ENCODE data around the gene HOXD12.
A peak's percentile ranks its signal among the peaks of the same experiment; 100 is the strongest.

The HOXD12 gene

GRCh38 chr2:176118601-176119339 lies 19.2 kb downstream of the HOXD12 start:
- H3K27me3 ChIP-seq: peaks cover 100% of the 10 kb centered on the region in 11 experiments
- H3K9ac ChIP-seq: no peak overlapping the region
- no peak overlapping the region for H3K4me2 ChIP-seq
- H3K36me3 ChIP-seq: no peaks in the 10 kb centered on the region; a peak in 1 of 22 replicates
- no peak overlapping the region for H3K27ac ChIP-seq
- H3K4me3 ChIP-seq: no peak overlapping the region
- peaks cover 50 to 78% (median 61%) of the 10 kb centered on the region in 11 experiments for H3K9me3 ChIP-seq (replicated peaks in 1 of 11)
- H4K20me1 ChIP-seq: peaks cover 0 to 82% (median 36%) of the 10 kb centered on the region in 11 experiments; a peak in 16 of 22 replicates
- no peak for TF ChIP-seq Cebpa-rat (IDR thresholded peaks at IDR 0.05)
- no peaks in the 10 kb centered on the region; a peak in 1 of 20 replicates for H3K4me1 ChIP-seq

- H3K27ac ChIP-seq: no peak overlapping the region
- peaks cover 0 to 10% (median 0%) of the 10 kb centered on the region in 10 experiments; a peak in 2 of 20 replicates for H3K4me1 ChIP-seq
- peaks cover 51 to 69% (median 58%) of the 10 kb centered on the region in 11 experiments for H3K9me3 ChIP-seq (replicated peaks in 1 of 11)
- no peak overlapping the region for H3K4me3 ChIP-seq
- no peak overlapping the region for H3K4me2 ChIP-seq
- H3K36me3 ChIP-seq: no peaks in the 10 kb centered on the region; a peak in 1 of 22 replicates
- peaks cover 100% of the 10 kb centered on the region in 11 experiments for H3K27me3 ChIP-seq
- no peak overlapping the region for H3K9ac ChIP-seq
- no peak for TF ChIP-seq Cebpa-rat (IDR thresholded peaks at IDR 0.05)
- H4K20me1 ChIP-seq: peaks cover 0 to 87% (median 41%) of the 10 kb centered on the region in 11 experiments; a peak in 16 of 22 replicates
These were observed 21.0 kb downstream of the HOXD12 start for GRCh38 chr2:176120364-176121189.

- Histone ChIP-seq H3K27me3 (peaks cover 100% of the 10 kb centered on the region in 11 experiments), H4K20me1 (peaks cover 0 to 86% (median 43%) of the 10 kb centered on the region in 11 experiments; a peak in 16 of 22 replicates), H3K36me3 (no peaks in the 10 kb centered on the region; a peak in 1 of 22 replicates), H3K4me1 (peaks cover 0 to 10% (median 0%) of the 10 kb centered on the region in 10 experiments; a peak in 2 of 20 replicates), H3K9ac (no peak overlapping the region), H3K4me2 (no peak overlapping the region), H3K27ac (no peak overlapping the region), H3K4me3 (peak overlapping the region in 1 of 10 experiments; percentile 18; a peak in 3 of 20 replicates), H3K9me3 (replicated peaks in 1 of 11) (peaks cover 42 to 60% (median 50%) of the 10 kb centered on the region in 11 experiments)
- no peak for TF ChIP-seq Cebpa-rat (IDR thresholded peaks at IDR 0.05)
These were observed 21.8 kb downstream of the HOXD12 start for GRCh38 chr2:176121190-176122051.

- peaks cover 36 to 53% (median 43%) of the 10 kb centered on the region in 11 experiments for H3K9me3 ChIP-seq (replicated peaks in 1 of 11)
- peaks cover 0 to 85% (median 43%) of the 10 kb centered on the region in 11 experiments; a peak in 15 of 22 replicates for H4K20me1 ChIP-seq
- peaks cover 100% of the 10 kb centered on the region in 11 experiments for H3K27me3 ChIP-seq
- peaks cover 0 to 10% (median 0%) of the 10 kb centered on the region in 10 experiments; a peak in 4 of 20 replicates for H3K4me1 ChIP-seq
- no peak overlapping the region for H3K9ac ChIP-seq
- no peak overlapping the region for H3K4me2 ChIP-seq
- TF ChIP-seq Cebpa-rat (IDR thresholded peaks at IDR 0.05): no peak
- H3K36me3 ChIP-seq: no peaks in the 10 kb centered on the region; a peak in 1 of 22 replicates
- H3K4me3 ChIP-seq: peak overlapping the region in 5 of 10 experiments; percentile 18 to 48 (median 20); a peak in 4 of 20 replicates
- no peak overlapping the region for H3K27ac ChIP-seq
These were observed 22.6 kb downstream of the HOXD12 start for GRCh38 chr2:176122052-176122682.

GRCh38 chr2:176122683-176123410 lies 23.3 kb downstream of the HOXD12 start, which contains the start of gene HOXD9:
HOXD9 (plus strand) TSS chr2:176122719; CDS start chr2:176122769, 50 bp downstream.
- peaks cover 100% of the 10 kb centered on the region in 11 experiments for H3K27me3 ChIP-seq
- H3K4me2 ChIP-seq: peak within 1 kb of the TSS in 2 of 11 experiments; percentile 24 to 25; a peak in 2 of 22 replicates
- no peak for TF ChIP-seq Cebpa-rat (IDR thresholded peaks at IDR 0.05)
- no peak within 1 kb of the TSS for H3K27ac ChIP-seq
- H3K36me3 ChIP-seq: no peaks in the 10 kb centered on the region; a peak in 1 of 22 replicates
- peak within 1 kb of the TSS in 7 of 10 experiments; percentile 18 to 48 (median 23); a peak in 6 of 20 replicates for H3K4me3 ChIP-seq
- H3K9me3 ChIP-seq (replicated peaks in 1 of 11): peaks cover 29 to 46% (median 36%) of the 10 kb centered on the region in 11 experiments
- H3K9ac ChIP-seq: no peak within 1 kb of the TSS
- H3K4me1 ChIP-seq: peaks cover 0 to 10% (median under 1%) of the 10 kb centered on the region in 10 experiments; a peak in 8 of 20 replicates
- peaks cover 0 to 84% (median 48%) of the 10 kb centered on the region in 11 experiments; a peak in 16 of 22 replicates for H4K20me1 ChIP-seq

- no peaks in the 10 kb centered on the region; a peak in 1 of 22 replicates for H3K36me3 ChIP-seq
- no peak overlapping the region for H3K27ac ChIP-seq
- no peak for TF ChIP-seq Cebpa-rat (IDR thresholded peaks at IDR 0.05)
- H3K9ac ChIP-seq: no peak overlapping the region
- peaks cover 100% of the 10 kb centered on the region in 11 experiments for H3K27me3 ChIP-seq
- H4K20me1 ChIP-seq: peaks cover 0 to 84% (median 55%) of the 10 kb centered on the region in 11 experiments; a peak in 16 of 22 replicates
- H3K4me1 ChIP-seq: peaks cover 5 to 16% (median 8%) of the 10 kb centered on the region in 10 experiments; a peak in 13 of 20 replicates
- H3K9me3 ChIP-seq (replicated peaks in 1 of 11): peaks cover 27 to 40% (median 31%) of the 10 kb centered on the region in 11 experiments
- H3K4me3 ChIP-seq: peak overlapping the region in 7 of 10 experiments; percentile 7 to 48 (median 23); a peak in 4 of 20 replicates
- H3K4me2 ChIP-seq: peak overlapping the region in 2 of 11 experiments; percentile 24 to 25; a peak in 2 of 22 replicates
These were observed 24.0 kb downstream of the HOXD12 start for GRCh38 chr2:176123411-176124109.
